ENCODE data around the gene OTUD3.
"Not testable (repeated sequence)": the region's sequence is repeated elsewhere in the genome, so short reads cannot be mapped to it uniquely, and the experiment has no call there.

- TF ChIP-seq CTCF (IDR thresholded peaks at IDR 0.05; ENCODE audit: insufficient read depth, low read length, poor library complexity, severe bottlenecking); EZH2phosphoT487 (conservative IDR thresholded peaks at IDR 0.05; ENCODE audit: low read length): not testable (repeated sequence)
Measured at GRCh38 chr1:19869453-19869852, 12.7 kb upstream of the OTUD3 start.
